GM21737 (cell line): ENCODE results near the gene CCL1.

ENCODE experiments used
- ATAC-seq: cut with Tn5 transposase; IDR thresholded peaks from one replicate; pipeline ENCODE4 v1.9.1; 2021; ENCODE audit warnings: mild to moderate bottlenecking, moderate library complexity; ENCODE audit not compliant: unreplicated experiment

CCL1 gene

GRCh38 chr17:34363183-34363661 lies at the start of gene CCL1:
TSS of gene CCL1 (minus strand) at chr17:34363233. CDS start at chr17:34363161, 72 bp downstream.
- ATAC-seq = no peak

GRCh38 chr17:34412534-34412933 lies 49.5 kb upstream of the CCL1 start:
- no peak for ATAC-seq

GRCh38 chr17:34411646-34412421 lies 48.8 kb upstream of the CCL1 start:
- ATAC-seq = no peak

- no peak for ATAC-seq
These were observed 46.3 kb upstream of the CCL1 start for GRCh38 chr17:34409352-34409751.

- no peak for ATAC-seq
These were observed 45.4 kb upstream of the CCL1 start for GRCh38 chr17:34408439-34408838.

GRCh38 chr17:34406226-34406625 lies 43.2 kb upstream of the CCL1 start:
- ATAC-seq = no peak

- ATAC-seq = no peak
These were observed 40.0 kb upstream of the CCL1 start for GRCh38 chr17:34403006-34403405.

- ATAC-seq = no peak
These were observed 38.1 kb upstream of the CCL1 start for GRCh38 chr17:34401165-34401564.

GRCh38 chr17:34400301-34400931 lies 37.4 kb upstream of the CCL1 start:
- ATAC-seq = no peak

- ATAC-seq = no peak
These were observed 36.7 kb upstream of the CCL1 start for GRCh38 chr17:34399725-34400124.

GRCh38 chr17:34398990-34399389 lies 36.0 kb upstream of the CCL1 start:
- ATAC-seq = no peak

GRCh38 chr17:34397265-34397664 lies 34.2 kb upstream of the CCL1 start:
- no peak for ATAC-seq

- ATAC-seq = no peak
These were observed 30.4 kb upstream of the CCL1 start for GRCh38 chr17:34393401-34393800.

- no peak for ATAC-seq
These were observed 28.2 kb upstream of the CCL1 start for GRCh38 chr17:34391241-34391640.

- ATAC-seq = no peak
These were observed 27.6 kb upstream of the CCL1 start for GRCh38 chr17:34390649-34391048.

- no peak for ATAC-seq
These were observed 26.2 kb upstream of the CCL1 start for GRCh38 chr17:34389126-34389750.

- no peak for ATAC-seq
These were observed 24.5 kb upstream of the CCL1 start for GRCh38 chr17:34387566-34387965.

GRCh38 chr17:34386697-34387550 lies 23.9 kb upstream of the CCL1 start:
- no peak for ATAC-seq

- no peak for ATAC-seq
These were observed 23.3 kb upstream of the CCL1 start for GRCh38 chr17:34386343-34386696.

GRCh38 chr17:34384822-34385605 lies 22.0 kb upstream of the CCL1 start:
- ATAC-seq = no peak
